ENCODE measurements around the gene PTPRN2. TPM values are rescaled to one million over a fixed set of nuclear protein-coding genes. Genes with fewer than 3 reads are reported as not detected.

The PTPRN2 gene
- total and polyA plus RNA-seq, 9 of the 15 experiments (the other 6 are each of a cell fraction or from before 2014, with no cell fraction given), result not detected

DNA sequence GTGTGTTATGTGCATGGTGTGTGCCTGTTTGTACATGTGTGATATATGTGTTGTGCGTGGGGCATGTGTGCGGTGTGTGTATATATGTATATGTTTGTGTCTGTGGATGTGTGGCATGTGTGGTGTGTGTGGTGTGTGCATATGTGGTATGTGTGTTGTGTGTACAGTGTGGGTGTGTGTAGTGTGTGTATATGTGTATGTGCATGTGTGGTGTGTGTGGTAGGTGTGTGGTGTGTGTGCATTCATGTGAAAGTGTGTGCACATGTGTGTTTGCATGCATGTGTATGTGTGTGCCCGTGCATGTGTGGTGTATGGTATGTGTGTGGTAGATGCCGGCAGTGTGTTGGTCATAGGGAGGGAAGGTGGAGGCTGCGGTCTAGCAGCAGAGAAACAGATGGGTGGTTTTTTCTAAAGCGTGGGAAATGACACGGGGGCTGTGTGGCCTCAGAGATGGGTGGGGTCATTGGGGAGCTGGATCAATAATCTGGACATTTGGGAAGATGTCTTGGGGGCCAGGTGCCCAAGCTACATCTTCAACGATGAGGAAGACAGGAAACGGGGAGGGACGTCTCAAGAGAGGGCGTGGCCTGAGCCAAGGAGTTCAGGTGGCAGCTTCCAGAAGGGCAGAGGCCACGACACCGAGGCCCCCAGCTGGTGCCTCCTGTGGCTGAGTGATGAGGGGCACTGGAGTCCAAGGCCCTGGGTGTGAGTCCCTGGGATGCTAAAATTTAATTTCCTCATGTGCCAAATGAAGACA lies 769.5 kb downstream of the PTPRN2 start (continued):
- TF ChIP-seq, protein P1, sequence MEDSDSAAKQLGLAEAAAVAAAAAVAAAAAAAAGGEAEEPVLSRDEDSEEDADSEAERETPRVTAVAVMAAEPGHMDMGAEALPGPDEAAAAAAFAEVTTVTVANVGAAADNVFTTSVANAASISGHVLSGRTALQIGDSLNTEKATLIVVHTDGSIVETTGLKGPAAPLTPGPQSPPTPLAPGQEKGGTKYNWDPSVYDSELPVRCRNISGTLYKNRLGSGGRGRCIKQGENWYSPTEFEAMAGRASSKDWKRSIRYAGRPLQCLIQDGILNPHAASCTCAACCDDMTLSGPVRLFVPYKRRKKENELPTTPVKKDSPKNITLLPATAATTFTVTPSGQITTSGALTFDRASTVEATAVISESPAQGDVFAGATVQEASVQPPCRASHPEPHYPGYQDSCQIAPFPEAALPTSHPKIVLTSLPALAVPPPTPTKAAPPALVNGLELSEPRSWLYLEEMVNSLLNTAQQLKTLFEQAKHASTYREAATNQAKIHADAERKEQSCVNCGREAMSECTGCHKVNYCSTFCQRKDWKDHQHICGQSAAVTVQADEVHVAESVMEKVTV (CRISPR knock-in tag; IDR thresholded peaks at IDR 0.05), result no peak
- no peak for TF ChIP-seq JUND (IDR thresholded peaks at IDR 0.05; ENCODE audit: borderline replicate concordance, low read depth, low read length)
- TF ChIP-seq JUND (tag; IDR thresholded peaks at IDR 0.05; ENCODE audit: borderline replicate concordance, low read depth, low read length), result no peak
- no peak for TF ChIP-seq ZNF41 (CRISPR knock-in tag; conservative IDR thresholded peaks at IDR 0.05)
- TF ChIP-seq STAG1 (CRISPR knock-in tag; IDR thresholded peaks at IDR 0.05; ENCODE audit: borderline replicate concordance), result no peak
- no peak for TF ChIP-seq NR2C1 (IDR thresholded peaks at IDR 0.05)
- TF ChIP-seq NR2C1 (tag; IDR thresholded peaks at IDR 0.05), result no peak
- TF ChIP-seq, protein P2, sequence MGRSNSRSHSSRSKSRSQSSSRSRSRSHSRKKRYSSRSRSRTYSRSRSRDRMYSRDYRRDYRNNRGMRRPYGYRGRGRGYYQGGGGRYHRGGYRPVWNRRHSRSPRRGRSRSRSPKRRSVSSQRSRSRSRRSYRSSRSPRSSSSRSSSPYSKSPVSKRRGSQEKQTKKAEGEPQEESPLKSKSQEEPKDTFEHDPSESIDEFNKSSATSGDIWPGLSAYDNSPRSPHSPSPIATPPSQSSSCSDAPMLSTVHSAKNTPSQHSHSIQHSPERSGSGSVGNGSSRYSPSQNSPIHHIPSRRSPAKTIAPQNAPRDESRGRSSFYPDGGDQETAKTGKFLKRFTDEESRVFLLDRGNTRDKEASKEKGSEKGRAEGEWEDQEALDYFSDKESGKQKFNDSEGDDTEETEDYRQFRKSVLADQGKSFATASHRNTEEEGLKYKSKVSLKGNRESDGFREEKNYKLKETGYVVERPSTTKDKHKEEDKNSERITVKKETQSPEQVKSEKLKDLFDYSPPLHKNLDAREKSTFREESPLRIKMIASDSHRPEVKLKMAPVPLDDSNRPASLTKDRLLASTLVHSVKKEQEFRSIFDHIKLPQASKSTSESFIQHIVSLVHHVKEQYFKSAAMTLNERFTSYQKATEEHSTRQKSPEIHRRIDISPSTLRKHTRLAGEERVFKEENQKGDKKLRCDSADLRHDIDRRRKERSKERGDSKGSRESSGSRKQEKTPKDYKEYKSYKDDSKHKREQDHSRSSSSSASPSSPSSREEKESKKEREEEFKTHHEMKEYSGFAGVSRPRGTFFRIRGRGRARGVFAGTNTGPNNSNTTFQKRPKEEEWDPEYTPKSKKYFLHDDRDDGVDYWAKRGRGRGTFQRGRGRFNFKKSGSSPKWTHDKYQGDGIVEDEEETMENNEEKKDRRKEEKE (IDR thresholded peaks at IDR 0.05; ENCODE audit: borderline replicate concordance in 1 of 2, control insufficient read depth in 1 of 2, low read depth in 2 of 2, low read length in 1 of 2), result no peak
- no peak for TF ChIP-seq ESRRB (CRISPR knock-in tag; IDR thresholded peaks at IDR 0.05; ENCODE audit: borderline replicate concordance)
- TF ChIP-seq, protein P3, sequence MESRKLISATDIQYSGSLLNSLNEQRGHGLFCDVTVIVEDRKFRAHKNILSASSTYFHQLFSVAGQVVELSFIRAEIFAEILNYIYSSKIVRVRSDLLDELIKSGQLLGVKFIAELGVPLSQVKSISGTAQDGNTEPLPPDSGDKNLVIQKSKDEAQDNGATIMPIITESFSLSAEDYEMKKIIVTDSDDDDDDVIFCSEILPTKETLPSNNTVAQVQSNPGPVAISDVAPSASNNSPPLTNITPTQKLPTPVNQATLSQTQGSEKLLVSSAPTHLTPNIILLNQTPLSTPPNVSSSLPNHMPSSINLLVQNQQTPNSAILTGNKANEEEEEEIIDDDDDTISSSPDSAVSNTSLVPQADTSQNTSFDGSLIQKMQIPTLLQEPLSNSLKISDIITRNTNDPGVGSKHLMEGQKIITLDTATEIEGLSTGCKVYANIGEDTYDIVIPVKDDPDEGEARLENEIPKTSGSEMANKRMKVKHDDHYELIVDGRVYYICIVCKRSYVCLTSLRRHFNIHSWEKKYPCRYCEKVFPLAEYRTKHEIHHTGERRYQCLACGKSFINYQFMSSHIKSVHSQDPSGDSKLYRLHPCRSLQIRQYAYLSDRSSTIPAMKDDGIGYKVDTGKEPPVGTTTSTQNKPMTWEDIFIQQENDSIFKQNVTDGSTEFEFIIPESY (CRISPR knock-in tag; IDR thresholded peaks at IDR 0.05), result no peak
- TF ChIP-seq MYBL2 (IDR thresholded peaks at IDR 0.05; ENCODE audit: low read depth), result no peak
- TF ChIP-seq MYBL2 (CRISPR knock-in tag; IDR thresholded peaks at IDR 0.05; ENCODE audit: borderline replicate concordance), result no peak
- no peak for TF ChIP-seq SMARCA5 (IDR thresholded peaks at IDR 0.05)
- TF ChIP-seq FOXA1 (IDR thresholded peaks at IDR 0.05; ENCODE audit: borderline replicate concordance), result no peak
- TF ChIP-seq ZNF253 (CRISPR knock-in tag; conservative IDR thresholded peaks at IDR 0.05), result no peak
